HepG2 (cell line): ENCODE measurements around the gene NEIL1. TPM values are rescaled to one million over a fixed set of nuclear protein-coding genes. Genes with fewer than 3 reads are reported as not detected.
A peak's percentile ranks its signal among the peaks of the same experiment; 100 is the strongest.

Experiments
- ARNT ChIP-seq: fragments of 450-650 bp; IDR thresholded peaks from 2 replicates; pipeline ENCODE4 v1.6.1; 2017
- BCL6 ChIP-seq: IDR thresholded peaks from 2 replicates; pipeline ENCODE4 v1.6.1; 2016; ENCODE audit warnings: missing genetic modification reagents, missing compliant biosample characterization
- FOXK1 ChIP-seq: sonication (generic); formaldehyde crosslinking; IDR thresholded peaks from 2 replicates; pipeline ENCODE4 v1.4.0; 2020; ENCODE audit warnings: low read depth, missing genetic modification reagents, borderline replicate concordance
- HDAC1 ChIP-seq: sonication (generic); formaldehyde crosslinking; IDR thresholded peaks from 2 replicates; pipeline ENCODE4 v1.5.1; 2020; ENCODE audit warnings: mild to moderate bottlenecking, missing genetic modification reagents
- KDM6A ChIP-seq: IDR thresholded peaks from 2 replicates; pipeline ENCODE4 v1.6.1; 2016; ENCODE audit warnings: low read depth
- NCOA5 ChIP-seq: sonication (generic); formaldehyde crosslinking; IDR thresholded peaks from 2 replicates; pipeline ENCODE4 v1.4.0; 2020; ENCODE audit warnings: missing genetic modification reagents
- SYNCRIP ChIP-seq: fragments of 200-400 bp; formaldehyde crosslinking; IDR thresholded peaks from 2 replicates; pipeline ENCODE4 v1.6.1; 2018; ENCODE audit warnings: mild to moderate bottlenecking, low read depth, low read length; ENCODE audit not compliant: insufficient read depth
- ZFP36 ChIP-seq: fragments of 150-350 bp; IDR thresholded peaks from 2 replicates; pipeline ENCODE4 v1.6.1; 2018; ENCODE audit warnings: borderline replicate concordance, low read length, low read depth; ENCODE audit not compliant: partially characterized antibody
- ZNF138 ChIP-seq: sonication (generic); formaldehyde crosslinking; IDR thresholded peaks from 2 replicates; pipeline ENCODE4 v1.5.0; 2020; ENCODE audit warnings: mild to moderate bottlenecking, low read depth, missing genetic modification reagents
- ZNF468 ChIP-seq: sonication (generic); formaldehyde crosslinking; IDR thresholded peaks from 2 replicates; pipeline ENCODE4 v1.8.0; 2022; ENCODE audit warnings: mild to moderate bottlenecking, moderate library complexity, missing genetic modification reagents
- ZNF572 ChIP-seq: sonication (generic); formaldehyde crosslinking; IDR thresholded peaks from 2 replicates; pipeline ENCODE4 v1.5.1; 2020; ENCODE audit warnings: mild to moderate bottlenecking, missing genetic modification reagents
- ZNF672 ChIP-seq: sonication (generic); formaldehyde crosslinking; IDR thresholded peaks from 2 replicates; pipeline ENCODE4 v1.8.1; 2022; ENCODE audit warnings: missing genetic modification reagents
- ZNF703 ChIP-seq: sonication (generic); formaldehyde crosslinking; IDR thresholded peaks from 2 replicates; pipeline ENCODE4 v1.5.1; 2020; ENCODE audit warnings: missing genetic modification reagents, mild to moderate bottlenecking, moderate library complexity, borderline replicate concordance
- ZNF75D ChIP-seq: sonication (generic); formaldehyde crosslinking; IDR thresholded peaks from 2 replicates; pipeline ENCODE4 v1.8.1; 2023; ENCODE audit warnings: missing genetic modification reagents, mild to moderate bottlenecking, borderline replicate concordance
- ZNF768 ChIP-seq: sonication (generic); formaldehyde crosslinking; IDR thresholded peaks from 2 replicates; pipeline ENCODE4 v1.4.0; 2020; ENCODE audit warnings: missing genetic modification reagents
- ZNF879 ChIP-seq: sonication (generic); formaldehyde crosslinking; IDR thresholded peaks from 2 replicates; pipeline ENCODE4 v1.8.1; 2023; ENCODE audit warnings: missing genetic modification reagents
- polyA plus RNA-seq, 8 experiments: library from polyadenylated mRNA; depleted of rRNA in 3 of 8; stranded (reverse) in 7 of 8; unstranded in 1 of 8; fragments of >200 nt; fragmentation: Illumina TruSeq in 4 of 8; extraction: Trizol in 4 of 8; gene quantifications; 2 replicates each; pipeline versions ENCODE4 v1.2.1 to v1.2.3, GENCODE V29; 2011 to 2016; ENCODE audit warnings: low read depth in 4 of 8, missing spikeins in 1 of 8, mixed read lengths in 1 of 8; ENCODE audit not compliant: insufficient read depth in 1 of 8
- total RNA-seq, 5 experiments: library from RNA; depleted of rRNA; stranded (reverse); fragments of >200 nt; fragmentation: Illumina TruSeq; extraction: Trizol; gene quantifications; 2 replicates each; pipeline ENCODE4 v1.2.3, GENCODE V29; 2016; ENCODE audit warnings: low read depth in 1 of 5
- TF ChIP-seq, protein P1 (sequence below): sonication (generic); formaldehyde crosslinking; conservative IDR thresholded peaks from 2 replicates; pipeline ENCODE4 v1.8.0; 2022; ENCODE audit warnings: low read depth, missing genetic modification reagents
- TF ChIP-seq, protein P2 (sequence below): sonication (generic); formaldehyde crosslinking; IDR thresholded peaks from 2 replicates; pipeline ENCODE4 v1.8.1; 2022; ENCODE audit warnings: low read depth, mild to moderate bottlenecking, missing genetic modification reagents
- TF ChIP-seq, protein P3 (sequence below): sonication (generic); formaldehyde crosslinking; IDR thresholded peaks from 2 replicates; pipeline ENCODE4 v1.4.0; 2020; ENCODE audit warnings: missing genetic modification reagents
- TF ChIP-seq, protein P4 (sequence below): sonication (generic); formaldehyde crosslinking; IDR thresholded peaks from 2 replicates; pipeline ENCODE4 v1.4.0; 2020; ENCODE audit warnings: missing genetic modification reagents
- TF ChIP-seq, protein P5 (sequence below): IDR thresholded peaks from 2 replicates; pipeline ENCODE4 v1.6.1; 2016; ENCODE audit warnings: low read depth, control low read depth

Gene NEIL1
- total and polyA plus RNA-seq, 2 of the 13 experiments (the other 11 are each of a cell fraction or from before 2014, with no cell fraction given), result 10.4 to 15.5 TPM

DNA sequence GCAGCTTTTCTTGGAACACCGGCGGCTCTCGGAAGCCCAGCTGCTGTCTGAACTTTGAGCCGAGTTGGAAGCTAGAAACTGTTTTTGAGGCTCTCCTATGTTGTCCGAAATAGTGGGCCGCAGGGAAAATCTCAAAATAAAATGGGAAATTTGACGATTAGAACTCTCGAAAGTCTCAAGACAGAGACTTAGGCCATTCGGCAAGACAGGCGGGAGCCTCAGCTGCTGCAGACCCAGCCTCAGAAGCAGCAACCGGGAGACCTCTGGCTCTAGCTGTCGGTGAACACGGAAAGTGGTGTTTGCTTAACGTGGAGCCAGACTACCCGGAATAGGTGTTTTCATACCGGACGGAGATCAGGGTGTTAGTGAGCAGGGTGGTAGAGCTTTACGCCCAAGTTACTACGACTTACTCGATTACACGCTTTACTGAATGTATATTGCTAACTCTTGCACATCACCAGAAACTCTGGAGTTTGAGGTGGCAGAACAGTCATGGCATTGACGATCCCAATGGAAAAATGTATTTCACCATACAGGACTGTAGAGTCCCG lies 21.9 kb downstream of the NEIL1 start (continued):
- TF ChIP-seq ZNF672 (CRISPR knock-in tag) (no peak), ZNF703 (CRISPR knock-in tag) (no peak; the same call in 1 of the 2 replicates), ZNF138 (no peak), KDM6A (CRISPR knock-in tag) (0 out of 2 replicates have a peak, but pooled peaks have one; percentile 37), BCL6 (CRISPR knock-in tag) (no peak), SYNCRIP (no peak), ZNF75D (no peak), ZNF879 (peak; percentile 1; the same call in 1 of the 2 replicates), ARNT (no peak), ZNF572 (CRISPR knock-in tag) (0 out of 2 replicates have a peak, but pooled peaks have one; percentile 23), NCOA5 (no peak), HDAC1 (CRISPR knock-in tag) (no peak; the same call in 1 of the 2 replicates), FOXK1 (CRISPR knock-in tag) (no peak), ZNF468 (CRISPR knock-in tag) (no peak), ZFP36 (peak; percentile 3), ZNF768 (no peak)
- TF ChIP-seq, protein P1, sequence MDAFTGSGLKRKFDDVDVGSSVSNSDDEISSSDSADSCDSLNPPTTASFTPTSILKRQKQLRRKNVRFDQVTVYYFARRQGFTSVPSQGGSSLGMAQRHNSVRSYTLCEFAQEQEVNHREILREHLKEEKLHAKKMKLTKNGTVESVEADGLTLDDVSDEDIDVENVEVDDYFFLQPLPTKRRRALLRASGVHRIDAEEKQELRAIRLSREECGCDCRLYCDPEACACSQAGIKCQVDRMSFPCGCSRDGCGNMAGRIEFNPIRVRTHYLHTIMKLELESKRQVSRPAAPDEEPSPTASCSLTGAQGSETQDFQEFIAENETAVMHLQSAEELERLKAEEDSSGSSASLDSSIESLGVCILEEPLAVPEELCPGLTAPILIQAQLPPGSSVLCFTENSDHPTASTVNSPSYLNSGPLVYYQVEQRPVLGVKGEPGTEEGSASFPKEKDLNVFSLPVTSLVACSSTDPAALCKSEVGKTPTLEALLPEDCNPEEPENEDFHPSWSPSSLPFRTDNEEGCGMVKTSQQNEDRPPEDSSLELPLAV (CRISPR knock-in tag), result no peak; the same call in 1 of the 2 replicates
- TF ChIP-seq, protein P2, sequence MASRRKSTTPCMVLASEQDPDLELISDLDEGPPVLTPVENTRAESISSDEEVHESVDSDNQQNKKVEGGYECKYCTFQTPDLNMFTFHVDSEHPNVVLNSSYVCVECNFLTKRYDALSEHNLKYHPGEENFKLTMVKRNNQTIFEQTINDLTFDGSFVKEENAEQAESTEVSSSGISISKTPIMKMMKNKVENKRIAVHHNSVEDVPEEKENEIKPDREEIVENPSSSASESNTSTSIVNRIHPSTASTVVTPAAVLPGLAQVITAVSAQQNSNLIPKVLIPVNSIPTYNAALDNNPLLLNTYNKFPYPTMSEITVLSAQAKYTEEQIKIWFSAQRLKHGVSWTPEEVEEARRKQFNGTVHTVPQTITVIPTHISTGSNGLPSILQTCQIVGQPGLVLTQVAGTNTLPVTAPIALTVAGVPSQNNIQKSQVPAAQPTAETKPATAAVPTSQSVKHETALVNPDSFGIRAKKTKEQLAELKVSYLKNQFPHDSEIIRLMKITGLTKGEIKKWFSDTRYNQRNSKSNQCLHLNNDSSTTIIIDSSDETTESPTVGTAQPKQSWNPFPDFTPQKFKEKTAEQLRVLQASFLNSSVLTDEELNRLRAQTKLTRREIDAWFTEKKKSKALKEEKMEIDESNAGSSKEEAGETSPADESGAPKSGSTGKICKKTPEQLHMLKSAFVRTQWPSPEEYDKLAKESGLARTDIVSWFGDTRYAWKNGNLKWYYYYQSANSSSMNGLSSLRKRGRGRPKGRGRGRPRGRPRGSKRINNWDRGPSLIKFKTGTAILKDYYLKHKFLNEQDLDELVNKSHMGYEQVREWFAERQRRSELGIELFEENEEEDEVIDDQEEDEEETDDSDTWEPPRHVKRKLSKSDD (CRISPR knock-in tag), result 0 out of 2 replicates have a peak, but pooled peaks have one; percentile 72
- TF ChIP-seq, protein P3, sequence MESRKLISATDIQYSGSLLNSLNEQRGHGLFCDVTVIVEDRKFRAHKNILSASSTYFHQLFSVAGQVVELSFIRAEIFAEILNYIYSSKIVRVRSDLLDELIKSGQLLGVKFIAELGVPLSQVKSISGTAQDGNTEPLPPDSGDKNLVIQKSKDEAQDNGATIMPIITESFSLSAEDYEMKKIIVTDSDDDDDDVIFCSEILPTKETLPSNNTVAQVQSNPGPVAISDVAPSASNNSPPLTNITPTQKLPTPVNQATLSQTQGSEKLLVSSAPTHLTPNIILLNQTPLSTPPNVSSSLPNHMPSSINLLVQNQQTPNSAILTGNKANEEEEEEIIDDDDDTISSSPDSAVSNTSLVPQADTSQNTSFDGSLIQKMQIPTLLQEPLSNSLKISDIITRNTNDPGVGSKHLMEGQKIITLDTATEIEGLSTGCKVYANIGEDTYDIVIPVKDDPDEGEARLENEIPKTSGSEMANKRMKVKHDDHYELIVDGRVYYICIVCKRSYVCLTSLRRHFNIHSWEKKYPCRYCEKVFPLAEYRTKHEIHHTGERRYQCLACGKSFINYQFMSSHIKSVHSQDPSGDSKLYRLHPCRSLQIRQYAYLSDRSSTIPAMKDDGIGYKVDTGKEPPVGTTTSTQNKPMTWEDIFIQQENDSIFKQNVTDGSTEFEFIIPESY (CRISPR knock-in tag), result no peak
- TF ChIP-seq, protein P4, sequence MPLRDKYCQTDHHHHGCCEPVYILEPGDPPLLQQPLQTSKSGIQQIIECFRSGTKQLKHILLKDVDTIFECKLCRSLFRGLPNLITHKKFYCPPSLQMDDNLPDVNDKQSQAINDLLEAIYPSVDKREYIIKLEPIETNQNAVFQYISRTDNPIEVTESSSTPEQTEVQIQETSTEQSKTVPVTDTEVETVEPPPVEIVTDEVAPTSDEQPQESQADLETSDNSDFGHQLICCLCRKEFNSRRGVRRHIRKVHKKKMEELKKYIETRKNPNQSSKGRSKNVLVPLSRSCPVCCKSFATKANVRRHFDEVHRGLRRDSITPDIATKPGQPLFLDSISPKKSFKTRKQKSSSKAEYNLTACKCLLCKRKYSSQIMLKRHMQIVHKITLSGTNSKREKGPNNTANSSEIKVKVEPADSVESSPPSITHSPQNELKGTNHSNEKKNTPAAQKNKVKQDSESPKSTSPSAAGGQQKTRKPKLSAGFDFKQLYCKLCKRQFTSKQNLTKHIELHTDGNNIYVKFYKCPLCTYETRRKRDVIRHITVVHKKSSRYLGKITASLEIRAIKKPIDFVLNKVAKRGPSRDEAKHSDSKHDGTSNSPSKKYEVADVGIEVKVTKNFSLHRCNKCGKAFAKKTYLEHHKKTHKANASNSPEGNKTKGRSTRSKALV (CRISPR knock-in tag), result no peak
- TF ChIP-seq, protein P5, sequence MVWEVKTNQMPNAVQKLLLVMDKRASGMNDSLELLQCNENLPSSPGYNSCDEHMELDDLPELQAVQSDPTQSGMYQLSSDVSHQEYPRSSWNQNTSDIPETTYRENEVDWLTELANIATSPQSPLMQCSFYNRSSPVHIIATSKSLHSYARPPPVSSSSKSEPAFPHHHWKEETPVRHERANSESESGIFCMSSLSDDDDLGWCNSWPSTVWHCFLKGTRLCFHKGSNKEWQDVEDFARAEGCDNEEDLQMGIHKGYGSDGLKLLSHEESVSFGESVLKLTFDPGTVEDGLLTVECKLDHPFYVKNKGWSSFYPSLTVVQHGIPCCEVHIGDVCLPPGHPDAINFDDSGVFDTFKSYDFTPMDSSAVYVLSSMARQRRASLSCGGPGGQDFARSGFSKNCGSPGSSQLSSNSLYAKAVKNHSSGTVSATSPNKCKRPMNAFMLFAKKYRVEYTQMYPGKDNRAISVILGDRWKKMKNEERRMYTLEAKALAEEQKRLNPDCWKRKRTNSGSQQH (CRISPR knock-in tag), result 0 out of 2 replicates have a peak, but pooled peaks have one; percentile 33
